HepG2 (cell line): Measurements from ENCODE around the gene ACACA. TPM values are rescaled to one million over a fixed set of nuclear protein-coding genes. Genes with fewer than 3 reads are reported as not detected.

Source experiments
- FOSL2 ChIP-seq: sonication (generic); formaldehyde crosslinking; IDR thresholded peaks from 2 replicates; pipeline ENCODE4 v1.4.0; 2020; ENCODE audit warnings: missing genetic modification reagents
- HMGXB3 ChIP-seq: sonication (generic); formaldehyde crosslinking; IDR thresholded peaks from 2 replicates; pipeline ENCODE4 v1.4.0; 2020; ENCODE audit warnings: missing genetic modification reagents, borderline replicate concordance
- KMT2A ChIP-seq: sonication (generic); formaldehyde crosslinking; IDR thresholded peaks from 2 replicates; pipeline ENCODE4 v1.4.0; 2020; ENCODE audit warnings: missing genetic modification reagents
- NFKBIZ ChIP-seq: IDR thresholded peaks from 2 replicates; pipeline ENCODE4 v1.6.1; 2018; ENCODE audit warnings: missing genetic modification reagents, missing compliant biosample characterization
- ZNF678 ChIP-seq: sonication (generic); formaldehyde crosslinking; IDR thresholded peaks from 2 replicates; pipeline ENCODE4 v1.4.0; 2020; ENCODE audit warnings: mild to moderate bottlenecking, missing genetic modification reagents
- polyA plus RNA-seq, 8 experiments: library from polyadenylated mRNA; depleted of rRNA in 3 of 8; stranded (reverse) in 7 of 8; unstranded in 1 of 8; fragments of >200 nt; fragmentation: Illumina TruSeq in 4 of 8; extraction: Trizol in 4 of 8; gene quantifications; 2 replicates each; pipeline versions ENCODE4 v1.2.1 to v1.2.3, GENCODE V29; 2011 to 2016; ENCODE audit warnings: low read depth in 4 of 8, missing spikeins in 1 of 8, mixed read lengths in 1 of 8; ENCODE audit not compliant: insufficient read depth in 1 of 8
- total RNA-seq, 5 experiments: library from RNA; depleted of rRNA; stranded (reverse); fragments of >200 nt; fragmentation: Illumina TruSeq; extraction: Trizol; gene quantifications; 2 replicates each; pipeline ENCODE4 v1.2.3, GENCODE V29; 2016; ENCODE audit warnings: low read depth in 1 of 5
- TF ChIP-seq, protein P1 (sequence below): sonication (generic); formaldehyde crosslinking; IDR thresholded peaks from 2 replicates; pipeline ENCODE4 v1.5.0; 2020; ENCODE audit warnings: mild to moderate bottlenecking, missing genetic modification reagents, borderline replicate concordance
- TF ChIP-seq, protein P2 (sequence below): IDR thresholded peaks from 2 replicates; pipeline ENCODE4 v1.6.1; 2016; ENCODE audit warnings: control low read depth

The ACACA gene
- total and polyA plus RNA-seq, 2 of the 13 experiments (the other 11 are each of a cell fraction or from before 2014, with no cell fraction given): 39.2 to 47.2 TPM

DNA sequence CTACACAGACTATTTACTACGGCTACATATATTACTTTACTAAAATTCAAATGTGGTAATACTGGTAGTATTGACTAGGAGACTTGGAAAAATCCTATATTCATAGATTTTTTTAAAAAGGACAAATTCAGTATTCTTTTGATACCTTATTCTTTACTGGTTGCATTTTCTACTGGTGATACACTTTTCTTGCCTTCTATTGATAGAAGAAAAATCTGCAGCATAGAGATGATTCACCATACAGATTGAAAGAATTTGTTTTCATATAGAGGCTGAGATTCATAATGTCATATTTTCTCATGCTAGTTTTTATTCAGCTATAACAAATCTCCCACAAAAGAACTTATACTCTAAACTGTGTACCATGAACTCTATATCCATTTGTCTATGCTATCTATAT, 226.3 kb downstream of the ACACA start (continued):
- TF ChIP-seq, protein P1, sequence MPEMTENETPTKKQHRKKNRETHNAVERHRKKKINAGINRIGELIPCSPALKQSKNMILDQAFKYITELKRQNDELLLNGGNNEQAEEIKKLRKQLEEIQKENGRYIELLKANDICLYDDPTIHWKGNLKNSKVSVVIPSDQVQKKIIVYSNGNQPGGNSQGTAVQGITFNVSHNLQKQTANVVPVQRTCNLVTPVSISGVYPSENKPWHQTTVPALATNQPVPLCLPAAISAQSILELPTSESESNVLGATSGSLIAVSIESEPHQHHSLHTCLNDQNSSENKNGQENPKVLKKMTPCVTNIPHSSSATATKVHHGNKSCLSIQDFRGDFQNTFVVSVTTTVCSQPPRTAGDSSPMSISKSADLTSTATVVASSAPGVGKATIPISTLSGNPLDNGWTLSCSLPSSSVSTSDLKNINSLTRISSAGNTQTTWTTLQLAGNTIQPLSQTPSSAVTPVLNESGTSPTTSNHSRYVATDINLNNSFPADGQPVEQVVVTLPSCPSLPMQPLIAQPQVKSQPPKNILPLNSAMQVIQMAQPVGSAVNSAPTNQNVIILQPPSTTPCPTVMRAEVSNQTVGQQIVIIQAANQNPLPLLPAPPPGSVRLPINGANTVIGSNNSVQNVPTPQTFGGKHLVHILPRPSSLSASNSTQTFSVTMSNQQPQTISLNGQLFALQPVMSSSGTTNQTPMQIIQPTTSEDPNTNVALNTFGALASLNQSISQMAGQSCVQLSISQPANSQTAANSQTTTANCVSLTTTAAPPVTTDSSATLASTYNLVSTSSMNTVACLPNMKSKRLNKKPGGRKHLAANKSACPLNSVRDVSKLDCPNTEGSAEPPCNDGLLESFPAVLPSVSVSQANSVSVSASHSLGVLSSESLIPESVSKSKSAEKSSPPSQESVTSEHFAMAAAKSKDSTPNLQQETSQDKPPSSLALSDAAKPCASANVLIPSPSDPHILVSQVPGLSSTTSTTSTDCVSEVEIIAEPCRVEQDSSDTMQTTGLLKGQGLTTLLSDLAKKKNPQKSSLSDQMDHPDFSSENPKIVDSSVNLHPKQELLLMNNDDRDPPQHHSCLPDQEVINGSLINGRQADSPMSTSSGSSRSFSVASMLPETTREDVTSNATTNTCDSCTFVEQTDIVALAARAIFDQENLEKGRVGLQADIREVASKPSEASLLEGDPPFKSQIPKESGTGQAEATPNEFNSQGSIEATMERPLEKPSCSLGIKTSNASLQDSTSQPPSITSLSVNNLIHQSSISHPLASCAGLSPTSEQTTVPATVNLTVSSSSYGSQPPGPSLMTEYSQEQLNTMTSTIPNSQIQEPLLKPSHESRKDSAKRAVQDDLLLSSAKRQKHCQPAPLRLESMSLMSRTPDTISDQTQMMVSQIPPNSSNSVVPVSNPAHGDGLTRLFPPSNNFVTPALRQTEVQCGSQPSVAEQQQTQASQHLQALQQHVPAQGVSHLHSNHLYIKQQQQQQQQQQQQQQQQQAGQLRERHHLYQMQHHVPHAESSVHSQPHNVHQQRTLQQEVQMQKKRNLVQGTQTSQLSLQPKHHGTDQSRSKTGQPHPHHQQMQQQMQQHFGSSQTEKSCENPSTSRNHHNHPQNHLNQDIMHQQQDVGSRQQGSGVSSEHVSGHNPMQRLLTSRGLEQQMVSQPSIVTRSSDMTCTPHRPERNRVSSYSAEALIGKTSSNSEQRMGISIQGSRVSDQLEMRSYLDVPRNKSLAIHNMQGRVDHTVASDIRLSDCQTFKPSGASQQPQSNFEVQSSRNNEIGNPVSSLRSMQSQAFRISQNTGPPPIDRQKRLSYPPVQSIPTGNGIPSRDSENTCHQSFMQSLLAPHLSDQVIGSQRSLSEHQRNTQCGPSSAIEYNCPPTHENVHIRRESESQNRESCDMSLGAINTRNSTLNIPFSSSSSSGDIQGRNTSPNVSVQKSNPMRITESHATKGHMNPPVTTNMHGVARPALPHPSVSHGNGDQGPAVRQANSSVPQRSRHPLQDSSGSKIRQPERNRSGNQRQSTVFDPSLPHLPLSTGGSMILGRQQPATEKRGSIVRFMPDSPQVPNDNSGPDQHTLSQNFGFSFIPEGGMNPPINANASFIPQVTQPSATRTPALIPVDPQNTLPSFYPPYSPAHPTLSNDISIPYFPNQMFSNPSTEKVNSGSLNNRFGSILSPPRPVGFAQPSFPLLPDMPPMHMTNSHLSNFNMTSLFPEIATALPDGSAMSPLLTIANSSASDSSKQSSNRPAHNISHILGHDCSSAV (CRISPR knock-in tag): no peak
- TF ChIP-seq NFKBIZ (CRISPR knock-in tag) (no peak), FOSL2 (no peak), KMT2A (CRISPR knock-in tag) (no peak), ZNF678 (CRISPR knock-in tag) (no peak), HMGXB3 (CRISPR knock-in tag) (no peak)
- TF ChIP-seq, protein P2, sequence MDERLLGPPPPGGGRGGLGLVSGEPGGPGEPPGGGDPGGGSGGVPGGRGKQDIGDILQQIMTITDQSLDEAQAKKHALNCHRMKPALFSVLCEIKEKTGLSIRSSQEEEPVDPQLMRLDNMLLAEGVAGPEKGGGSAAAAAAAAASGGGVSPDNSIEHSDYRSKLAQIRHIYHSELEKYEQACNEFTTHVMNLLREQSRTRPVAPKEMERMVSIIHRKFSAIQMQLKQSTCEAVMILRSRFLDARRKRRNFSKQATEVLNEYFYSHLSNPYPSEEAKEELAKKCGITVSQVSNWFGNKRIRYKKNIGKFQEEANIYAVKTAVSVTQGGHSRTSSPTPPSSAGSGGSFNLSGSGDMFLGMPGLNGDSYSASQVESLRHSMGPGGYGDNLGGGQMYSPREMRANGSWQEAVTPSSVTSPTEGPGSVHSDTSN (CRISPR knock-in tag): no peak
